Measurements from ENCODE around the gene TARDBP.
"Not testable (repeated sequence)": the region's sequence is repeated elsewhere in the genome, so short reads cannot be mapped to it uniquely, and the experiment has no call there.

Gene TARDBP

DNA sequence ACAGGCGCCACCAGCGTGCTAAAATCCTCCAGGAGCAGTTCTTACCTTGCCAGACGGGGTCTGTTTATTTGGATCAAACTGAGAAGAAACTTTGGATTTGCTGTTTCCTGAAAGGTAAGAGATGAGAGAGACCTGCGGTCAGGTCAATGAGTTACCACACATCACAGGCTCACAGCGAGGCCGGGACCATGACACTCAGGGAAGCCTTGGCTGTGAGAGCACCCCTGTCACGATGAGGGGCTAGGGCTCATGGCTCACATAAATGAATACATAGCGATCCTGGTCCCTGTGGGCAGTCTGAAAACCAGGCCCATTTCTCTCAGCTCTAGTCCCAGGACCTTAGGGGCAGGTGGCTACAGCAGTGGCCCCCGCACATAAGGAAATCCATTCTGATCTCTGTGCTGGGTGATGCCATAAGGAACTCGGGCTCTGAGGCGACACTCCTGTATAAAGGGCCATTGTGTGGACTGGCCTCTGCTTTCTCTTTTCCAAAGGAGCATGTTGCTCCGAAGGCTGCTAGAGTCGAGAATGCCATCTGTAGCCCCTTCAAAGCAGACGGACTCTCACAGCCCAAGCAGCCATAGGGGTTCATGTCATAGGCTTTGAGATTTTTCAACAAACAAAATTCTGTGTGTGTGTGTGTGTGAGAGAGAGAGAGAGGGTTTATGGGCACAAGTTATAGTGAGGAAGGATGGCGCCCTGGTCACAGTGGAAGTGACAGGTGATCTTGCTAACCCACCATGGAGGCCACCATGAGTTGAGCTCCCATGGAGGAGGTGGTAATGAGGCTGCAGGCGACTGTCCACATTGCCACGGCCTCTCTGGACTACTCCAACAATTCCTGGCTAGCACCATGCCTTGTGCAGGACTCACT is 56.4 kb downstream of the TARDBP start:
- no peak for DNase-seq (ENCODE audit: low spot score)
- TF ChIP-seq, protein P1, sequence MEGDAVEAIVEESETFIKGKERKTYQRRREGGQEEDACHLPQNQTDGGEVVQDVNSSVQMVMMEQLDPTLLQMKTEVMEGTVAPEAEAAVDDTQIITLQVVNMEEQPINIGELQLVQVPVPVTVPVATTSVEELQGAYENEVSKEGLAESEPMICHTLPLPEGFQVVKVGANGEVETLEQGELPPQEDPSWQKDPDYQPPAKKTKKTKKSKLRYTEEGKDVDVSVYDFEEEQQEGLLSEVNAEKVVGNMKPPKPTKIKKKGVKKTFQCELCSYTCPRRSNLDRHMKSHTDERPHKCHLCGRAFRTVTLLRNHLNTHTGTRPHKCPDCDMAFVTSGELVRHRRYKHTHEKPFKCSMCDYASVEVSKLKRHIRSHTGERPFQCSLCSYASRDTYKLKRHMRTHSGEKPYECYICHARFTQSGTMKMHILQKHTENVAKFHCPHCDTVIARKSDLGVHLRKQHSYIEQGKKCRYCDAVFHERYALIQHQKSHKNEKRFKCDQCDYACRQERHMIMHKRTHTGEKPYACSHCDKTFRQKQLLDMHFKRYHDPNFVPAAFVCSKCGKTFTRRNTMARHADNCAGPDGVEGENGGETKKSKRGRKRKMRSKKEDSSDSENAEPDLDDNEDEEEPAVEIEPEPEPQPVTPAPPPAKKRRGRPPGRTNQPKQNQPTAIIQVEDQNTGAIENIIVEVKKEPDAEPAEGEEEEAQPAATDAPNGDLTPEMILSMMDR (conservative IDR thresholded peaks at IDR 0.05; ENCODE audit: low read depth): no peak
- ChIA-PET CTCF (no interaction called here), POLR2A (ENCODE audit: low non-redundant PET) (no interaction called here)
- no peak overlapping the region for H3K27ac ChIP-seq

DNA sequence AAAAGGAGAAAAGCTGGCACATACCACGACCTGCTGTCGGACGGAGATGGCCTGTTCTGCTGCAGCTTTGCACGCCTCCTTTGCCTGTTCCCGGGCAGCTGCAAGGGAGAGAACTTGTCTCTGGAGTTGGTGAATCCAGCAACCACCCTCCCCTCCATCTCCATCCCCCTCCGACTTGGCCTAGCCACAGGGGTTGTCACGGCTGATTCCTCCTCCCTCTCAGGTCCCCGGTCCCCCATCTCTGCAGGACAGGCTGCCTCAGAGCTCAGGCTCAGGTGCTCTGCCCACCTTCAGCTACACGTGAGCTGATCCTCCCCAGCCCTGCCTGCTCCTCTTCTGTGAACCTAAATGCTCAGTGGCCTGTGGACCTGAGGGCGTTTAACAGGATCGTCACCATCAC is 58.4 kb downstream of the TARDBP start:
- no peak for DNase-seq (ENCODE audit: low spot score)
- POLR2A ChIA-PET (ENCODE audit: low non-redundant PET): no interaction called here
- CTCF ChIA-PET: interaction anchor here (0.6 kb wide), 2 partner anchors 32 to 572 kb away, joined by 4 read pairs; no protein-coding TSS in a partner anchor
- TF ChIP-seq, protein P1 (conservative IDR thresholded peaks at IDR 0.05; ENCODE audit: low read depth): no peak
- H3K27ac ChIP-seq: peak overlapping the region; percentile 5; the same call in 1 of the 2 replicates

DNA sequence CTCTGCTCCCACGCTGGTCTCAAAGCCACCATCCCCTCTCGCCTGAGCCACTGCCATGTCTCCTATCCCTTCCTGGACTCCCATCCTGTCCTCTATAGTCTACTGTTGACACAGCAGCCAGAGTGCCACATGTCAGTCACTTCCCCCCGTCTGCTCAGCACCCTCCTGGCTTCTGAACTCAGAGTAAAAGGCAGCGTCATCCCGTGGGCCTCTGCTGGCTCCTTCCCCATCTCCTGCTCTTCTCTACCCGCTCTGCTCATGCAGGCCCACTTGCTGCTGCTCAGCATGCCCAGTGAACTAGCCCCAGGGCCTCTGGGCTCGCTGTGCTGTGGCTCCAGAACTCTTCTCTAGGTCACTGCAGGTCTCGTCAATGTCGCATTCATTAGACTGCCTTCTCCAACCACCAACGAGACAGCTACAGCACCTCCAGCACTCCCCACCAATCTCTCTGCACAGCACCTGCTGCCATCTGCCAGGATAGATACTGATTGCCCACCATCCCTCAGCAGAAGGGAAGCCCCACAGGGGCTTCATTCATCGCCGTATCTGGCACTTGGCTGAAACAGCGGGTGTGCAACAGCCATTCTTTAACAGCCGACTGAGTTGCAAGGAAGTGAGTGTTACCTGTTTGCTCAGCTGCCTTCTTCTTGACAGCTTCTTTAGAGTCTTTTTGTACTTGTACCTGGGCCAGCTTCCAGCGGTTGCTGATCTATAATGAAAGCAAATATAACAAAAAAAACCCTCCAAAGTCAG is 59.2 kb downstream of the TARDBP start:
- ChIA-PET POLR2A (ENCODE audit: low non-redundant PET) (no interaction called here), CTCF (interaction anchor here (0.7 kb wide), 1 partner anchor 36 kb away, joined by 5 read pairs; no protein-coding TSS in a partner anchor)
- TF ChIP-seq, protein P1 (conservative IDR thresholded peaks at IDR 0.05; ENCODE audit: low read depth): no peak
- DNase-seq (ENCODE audit: low spot score): no peak
- peak overlapping the region; percentile 5 for H3K27ac ChIP-seq

DNA sequence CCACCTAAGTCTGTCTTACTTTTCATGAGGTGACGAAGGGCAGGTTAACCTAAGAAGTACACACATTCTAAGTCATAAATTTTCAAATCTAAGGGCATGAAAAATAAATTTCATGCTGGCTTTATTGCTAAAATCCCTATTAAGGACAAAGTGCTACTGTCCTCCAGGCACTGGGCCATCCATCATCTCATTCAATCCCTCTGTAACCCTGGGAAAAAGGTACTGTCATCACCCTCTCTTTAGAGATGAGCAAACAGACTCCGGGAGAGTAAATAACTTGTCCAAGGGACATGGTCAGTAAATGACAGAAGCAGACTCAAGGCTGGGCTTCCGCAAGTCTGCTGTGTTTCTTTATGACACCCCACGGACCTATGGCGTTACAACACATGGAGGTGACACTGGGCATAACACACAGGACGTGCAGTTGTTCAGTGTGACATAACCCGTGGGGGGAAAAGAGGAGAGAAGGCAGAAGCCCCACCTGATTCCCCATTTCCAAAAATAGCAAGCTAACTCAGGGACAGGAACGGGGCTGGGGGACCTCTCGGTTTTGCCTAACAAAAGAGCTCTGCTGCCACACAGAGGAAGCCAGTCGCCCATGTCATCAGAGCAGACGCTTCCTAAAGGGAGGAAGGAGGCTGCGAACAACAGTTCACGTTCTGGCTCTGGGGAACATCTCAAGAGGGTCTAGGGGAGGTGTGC is 59.9 kb downstream of the TARDBP start:
- H3K27ac ChIP-seq: no peak overlapping the region
- POLR2A ChIA-PET (ENCODE audit: low non-redundant PET): no interaction called here
- CTCF ChIA-PET: interaction anchor here (0.7 to 1.2 kb wide), 2 partner anchors 26 to 37 kb away, joined by 3 to 5 read pairs; no protein-coding TSS in a partner anchor
- TF ChIP-seq, protein P1 (conservative IDR thresholded peaks at IDR 0.05; ENCODE audit: low read depth): no peak
- no peak for DNase-seq (ENCODE audit: low spot score)

DNA sequence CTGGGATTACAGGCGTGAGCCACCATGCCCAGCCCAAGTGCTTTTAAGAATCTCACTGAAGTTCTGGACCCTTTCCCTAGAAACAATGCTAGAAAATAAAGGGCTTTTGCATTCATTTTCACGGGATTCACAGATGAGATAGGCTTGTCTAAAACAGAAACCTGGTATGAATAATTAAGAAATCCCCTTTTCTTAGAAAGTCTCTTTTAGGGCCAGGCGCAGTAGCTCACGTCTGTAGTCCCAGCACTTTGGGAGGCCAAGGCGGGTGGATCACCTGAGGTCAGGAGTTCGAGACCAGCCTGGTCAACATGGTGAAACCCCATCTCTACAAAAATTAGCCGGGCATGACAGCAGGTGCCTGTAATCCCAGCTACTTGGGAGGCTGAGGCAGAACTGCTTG is 60.9 kb downstream of the TARDBP start:
- POLR2A ChIA-PET (ENCODE audit: low non-redundant PET); DNase-seq (ENCODE audit: low spot score); H3K27ac ChIP-seq: not testable (repeated sequence)
- CTCF ChIA-PET: interaction anchor here (1.2 kb wide), 1 partner anchor 25 kb away, joined by 3 read pairs; no protein-coding TSS in a partner anchor

All from RWPE1 (cell line).